Measurements from ENCODE around the gene XPNPEP2. TPM values are rescaled to one million over a fixed set of nuclear protein-coding genes. Genes with fewer than 3 reads are reported as not detected.

Gene XPNPEP2
- total RNA-seq, 1 experiment from 2014 or later, result not detected

DNA sequence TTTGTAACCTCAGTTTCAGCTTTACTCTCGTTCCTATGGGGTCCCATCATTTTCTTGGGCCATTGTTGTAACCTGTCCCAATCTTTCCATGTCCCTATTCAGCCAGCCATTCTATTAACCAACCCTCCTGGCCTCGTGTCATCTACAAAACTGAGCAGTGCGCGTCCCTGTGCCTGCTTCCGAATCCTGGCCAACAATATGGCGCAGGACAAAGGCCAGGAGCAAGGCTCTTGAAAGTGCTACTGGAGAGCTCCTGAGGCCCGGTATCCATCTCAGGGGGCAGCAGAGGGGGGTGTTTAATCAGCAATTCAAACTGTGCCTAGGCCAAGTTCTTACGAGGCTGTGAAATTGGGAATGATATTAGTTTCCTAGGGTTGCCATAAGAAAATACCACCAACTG is 42.8 kb upstream of the XPNPEP2 start:
- Histone ChIP-seq H2AFZ (ENCODE audit: low read length) (no peak overlapping the region), H3K27ac (ENCODE audit: low read length) (no peak overlapping the region), H3F3A (ENCODE audit: low read length, unreplicated experiment) (no peaks in the 10 kb centered on the region), H3K27me3 (ENCODE audit: low read length) (no peaks in the 10 kb centered on the region), H3K79me2 (ENCODE audit: low read length) (no peaks in the 10 kb centered on the region), H3K36me3 (ENCODE audit: low read depth, low read length) (no peaks in the 10 kb centered on the region), H3K9me3 (ENCODE audit: low read length) (no peaks in the 10 kb centered on the region), H3K4me3 (ENCODE audit: low read length) (no peak overlapping the region), H3K9ac (ENCODE audit: low read length) (no peak overlapping the region), H3K4me2 (ENCODE audit: low read length) (no peak overlapping the region), H4K20me1 (ENCODE audit: low read length) (no peaks in the 10 kb centered on the region), H3K4me1 (ENCODE audit: insufficient read depth, low read length) (peaks cover 22% of the 10 kb centered on the region), H3K9me2 (replicated peaks; ENCODE audit: low read length) (no peaks in the 10 kb centered on the region)
- TF ChIP-seq CTCF (conservative IDR thresholded peaks at IDR 0.05; ENCODE audit: low read depth, low read length) (no peak), EZH2phosphoT487 (IDR thresholded peaks at IDR 0.05; ENCODE audit: borderline replicate concordance, low read length) (no peak), EZH2 (IDR thresholded peaks at IDR 0.05; ENCODE audit: low read length, unreplicated experiment) (no peak)
- intact Hi-C loops (cut with micrococcal nuclease), result loop anchor here (5.0 kb wide), 1 partner anchor 39 kb away; no protein-coding TSS in a partner anchor
- no TSS peak for BruUV-seq (replicated peaks)
- DNase-seq (no peak), ATAC-seq (no peak)
- ChIA-PET POLR2A (ENCODE audit: unreplicated experiment) (no interaction called here), CTCF (no interaction called here)

DNA sequence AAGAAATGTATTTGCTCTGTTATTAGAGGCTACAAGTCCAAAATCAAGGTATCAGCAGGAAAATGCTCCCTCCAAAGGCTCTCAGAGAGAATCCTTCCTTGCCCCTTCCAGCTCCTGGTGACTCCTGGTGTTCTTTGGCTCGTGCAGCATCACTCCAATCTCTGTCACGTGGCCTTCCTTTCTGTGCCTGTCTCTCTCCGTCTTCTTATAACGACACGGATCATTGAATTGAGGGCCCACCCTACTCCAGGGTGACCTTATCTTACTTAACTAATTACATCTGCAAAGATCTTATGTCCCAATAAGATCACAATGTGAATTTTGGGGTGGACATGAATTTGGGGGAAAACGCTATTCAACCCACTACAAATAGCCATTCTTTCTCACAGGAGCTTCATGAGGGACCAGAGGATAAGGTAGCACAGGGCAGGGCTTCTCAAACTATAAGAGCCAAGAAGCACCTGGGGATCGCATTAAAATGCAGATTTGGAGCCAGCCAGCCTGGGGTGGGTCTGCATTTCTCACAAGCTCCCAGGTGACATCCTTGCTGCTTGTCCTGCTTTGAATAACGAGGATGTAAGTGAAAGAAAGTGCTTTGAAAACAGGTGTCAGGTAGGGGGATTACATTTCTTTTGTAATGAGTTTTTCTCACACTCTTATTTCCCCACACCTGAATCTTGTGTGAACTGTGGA is 42.2 kb upstream of the XPNPEP2 start:
- DNase-seq (no peak), ATAC-seq (no peak)
- intact Hi-C loops (cut with micrococcal nuclease), result loop anchor here (5.0 kb wide), 1 partner anchor 39 kb away; no protein-coding TSS in a partner anchor
- BruUV-seq (replicated peaks), result no TSS peak
- H3K27ac ChIP-seq (ENCODE audit: low read length), result no peak overlapping the region
- no peaks in the 10 kb centered on the region for H3K27me3 ChIP-seq (ENCODE audit: low read length)
- H2AFZ ChIP-seq (ENCODE audit: low read length), result no peak overlapping the region
- H3K4me1 ChIP-seq (ENCODE audit: insufficient read depth, low read length), result peaks cover 22% of the 10 kb centered on the region
- no peak overlapping the region for H3K9ac ChIP-seq (ENCODE audit: low read length)
- H4K20me1 ChIP-seq (ENCODE audit: low read length), result no peaks in the 10 kb centered on the region
- no peak overlapping the region for H3K4me2 ChIP-seq (ENCODE audit: low read length)
- no peaks in the 10 kb centered on the region for H3K36me3 ChIP-seq (ENCODE audit: low read depth, low read length)
- TF ChIP-seq EZH2phosphoT487 (IDR thresholded peaks at IDR 0.05; ENCODE audit: borderline replicate concordance, low read length) (no peak), EZH2 (IDR thresholded peaks at IDR 0.05; ENCODE audit: low read length, unreplicated experiment) (no peak), CTCF (conservative IDR thresholded peaks at IDR 0.05; ENCODE audit: low read depth, low read length) (no peak)
- POLR2A ChIA-PET (ENCODE audit: unreplicated experiment), result no interaction called here
- H3F3A ChIP-seq (ENCODE audit: low read length, unreplicated experiment), result no peaks in the 10 kb centered on the region
- H3K4me3 ChIP-seq (ENCODE audit: low read length), result no peak overlapping the region
- H3K9me3 ChIP-seq (ENCODE audit: low read length), result no peaks in the 10 kb centered on the region
- H3K79me2 ChIP-seq (ENCODE audit: low read length), result no peaks in the 10 kb centered on the region
- H3K9me2 ChIP-seq (replicated peaks; ENCODE audit: low read length), result no peaks in the 10 kb centered on the region
- CTCF ChIA-PET, result no interaction called here

- intact Hi-C loops (cut with micrococcal nuclease), result loop anchor here (5.0 kb wide), 1 partner anchor 40 kb away; no protein-coding TSS in a partner anchor
- H3K36me3 ChIP-seq (ENCODE audit: low read depth, low read length), result no peaks in the 10 kb centered on the region
- ATAC-seq (peak; percentile 24), DNase-seq (peak; percentile 23)
- peaks cover 22% of the 10 kb centered on the region for H3K4me1 ChIP-seq (ENCODE audit: insufficient read depth, low read length)
- peak overlapping the region; percentile 82 for H3K27ac ChIP-seq (ENCODE audit: low read length)
- no peaks in the 10 kb centered on the region for H3K79me2 ChIP-seq (ENCODE audit: low read length)
- no peaks in the 10 kb centered on the region for H3K27me3 ChIP-seq (ENCODE audit: low read length)
- H3K9me3 ChIP-seq (ENCODE audit: low read length), result no peaks in the 10 kb centered on the region
- H3K9me2 ChIP-seq (replicated peaks; ENCODE audit: low read length), result no peaks in the 10 kb centered on the region
- H4K20me1 ChIP-seq (ENCODE audit: low read length), result no peaks in the 10 kb centered on the region
- peak overlapping the region; percentile 74 for H3K4me2 ChIP-seq (ENCODE audit: low read length)
- no peaks in the 10 kb centered on the region for H3F3A ChIP-seq (ENCODE audit: low read length, unreplicated experiment)
- ChIA-PET CTCF (no interaction called here), POLR2A (ENCODE audit: unreplicated experiment) (no interaction called here)
- BruUV-seq (replicated peaks), result no TSS peak
- no peak for TF ChIP-seq EZH2phosphoT487 (IDR thresholded peaks at IDR 0.05; ENCODE audit: borderline replicate concordance, low read length)
- TF ChIP-seq EZH2 (IDR thresholded peaks at IDR 0.05; ENCODE audit: low read length, unreplicated experiment), result no peak
- TF ChIP-seq CTCF (conservative IDR thresholded peaks at IDR 0.05; ENCODE audit: low read depth, low read length), result no peak
- H3K9ac ChIP-seq (ENCODE audit: low read length), result no peak overlapping the region
- H3K4me3 ChIP-seq (ENCODE audit: low read length), result no peak overlapping the region
- no peak overlapping the region for H2AFZ ChIP-seq (ENCODE audit: low read length)
These were observed 41.5 kb upstream of the XPNPEP2 start for GRCh38 chrX:129697204-129697829.
